CD4-positive, alpha-beta T cell treated with Interleukin-4 for 4 hours (primary cell): ENCODE measurements around the gene CLASRP.
"Not testable (repeated sequence)": the region's sequence is repeated elsewhere in the genome, so short reads cannot be mapped to it uniquely, and the experiment has no call there.

Experiments used
- DNase-seq: peaks from one replicate; pipeline ENCODE4 v3.0.0-alpha.2; 2020

CLASRP gene, protein sequence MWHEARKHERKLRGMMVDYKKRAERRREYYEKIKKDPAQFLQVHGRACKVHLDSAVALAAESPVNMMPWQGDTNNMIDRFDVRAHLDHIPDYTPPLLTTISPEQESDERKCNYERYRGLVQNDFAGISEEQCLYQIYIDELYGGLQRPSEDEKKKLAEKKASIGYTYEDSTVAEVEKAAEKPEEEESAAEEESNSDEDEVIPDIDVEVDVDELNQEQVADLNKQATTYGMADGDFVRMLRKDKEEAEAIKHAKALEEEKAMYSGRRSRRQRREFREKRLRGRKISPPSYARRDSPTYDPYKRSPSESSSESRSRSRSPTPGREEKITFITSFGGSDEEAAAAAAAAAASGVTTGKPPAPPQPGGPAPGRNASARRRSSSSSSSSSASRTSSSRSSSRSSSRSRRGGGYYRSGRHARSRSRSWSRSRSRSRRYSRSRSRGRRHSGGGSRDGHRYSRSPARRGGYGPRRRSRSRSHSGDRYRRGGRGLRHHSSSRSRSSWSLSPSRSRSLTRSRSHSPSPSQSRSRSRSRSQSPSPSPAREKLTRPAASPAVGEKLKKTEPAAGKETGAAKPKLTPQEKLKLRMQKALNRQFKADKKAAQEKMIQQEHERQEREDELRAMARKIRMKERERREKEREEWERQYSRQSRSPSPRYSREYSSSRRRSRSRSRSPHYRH

GRCh38 chr19:45038931-45039893, at the start of gene CLASRP:
Gene CLASRP, plus strand, starts transcription at chr19:45039045. Its CDS starts 1,168 bp downstream, at chr19:45040213.
- peak; percentile 82 for DNase-seq

DNA sequence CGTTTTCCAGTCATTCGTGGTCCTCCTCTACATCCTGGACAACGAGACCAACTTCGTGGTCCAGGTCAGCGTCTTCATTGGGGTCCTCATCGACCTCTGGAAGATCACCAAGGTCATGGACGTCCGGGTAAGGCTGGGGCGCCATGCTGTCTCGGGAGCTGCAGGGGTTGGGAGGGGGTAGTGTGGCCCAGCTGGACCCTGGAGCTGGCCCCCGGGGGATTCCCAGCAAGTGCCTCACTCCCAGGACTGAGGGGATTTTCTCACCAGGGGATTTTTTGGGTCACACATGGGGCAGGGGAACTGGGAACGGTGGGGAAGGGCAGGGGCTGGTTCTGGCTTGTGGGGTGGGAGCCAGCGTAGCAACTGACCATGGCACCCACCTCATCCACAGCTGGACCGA, 48.4 kb upstream of the CLASRP start:
- DNase-seq = no peak

- DNase-seq = no peak
Measured at GRCh38 chr19:44990966-44991365, 47.9 kb upstream of the CLASRP start.

- no peak for DNase-seq
Measured at GRCh38 chr19:44992336-44993163, 46.3 kb upstream of the CLASRP start.

DNA sequence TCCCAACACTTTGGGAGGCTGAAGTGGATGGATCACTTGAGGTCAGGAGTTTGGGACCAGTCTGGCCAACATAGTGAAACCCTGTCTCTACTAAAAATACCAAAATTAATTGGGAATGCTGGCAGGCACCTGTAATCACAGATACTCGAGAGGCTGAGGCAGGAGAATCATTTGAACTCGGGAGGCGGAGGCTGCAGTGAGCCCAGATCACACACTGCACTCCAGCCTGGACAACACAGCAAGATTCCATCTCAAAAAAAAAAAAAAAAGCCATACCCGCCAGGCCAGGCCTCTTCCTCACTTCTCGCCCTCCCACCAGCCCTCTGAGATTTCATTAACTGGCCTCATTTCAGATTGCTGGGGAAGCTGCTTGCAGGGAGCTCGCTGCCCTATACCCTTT, 45.3 kb upstream of the CLASRP start:
- DNase-seq = no peak

- DNase-seq = no peak
Measured at GRCh38 chr19:44993926-44994537, 44.8 kb upstream of the CLASRP start.

GRCh38 chr19:44998025-44998424, 40.8 kb upstream of the CLASRP start:
- no peak for DNase-seq

GRCh38 chr19:44999131-44999925, 39.5 kb upstream of the CLASRP start:
- not testable (repeated sequence) for DNase-seq

DNA sequence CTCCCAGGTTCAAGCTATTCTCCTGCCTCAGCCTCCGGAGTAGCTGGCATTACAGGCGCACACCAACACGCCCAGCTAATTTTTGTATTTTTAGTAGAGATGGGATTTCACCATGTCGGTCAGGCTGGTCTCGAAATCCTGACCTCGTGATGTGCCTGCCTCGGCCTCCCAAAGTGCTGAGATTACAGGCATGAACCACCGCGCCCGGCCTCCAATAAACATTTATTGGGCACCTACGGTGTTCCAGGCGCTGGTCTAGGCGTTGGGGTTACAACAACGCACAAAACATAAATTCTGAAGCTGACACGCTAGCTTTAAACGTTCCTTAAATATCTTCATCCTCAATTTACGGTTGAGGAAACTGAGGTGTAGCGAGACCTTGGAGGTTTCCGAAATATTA, 38.2 kb upstream of the CLASRP start:
- DNase-seq = not testable (repeated sequence)

- DNase-seq = peak; percentile 92
Measured at GRCh38 chr19:45001087-45001739, 37.6 kb upstream of the CLASRP start, which contains the start of gene RELB. Gene RELB, plus strand, starts transcription at chr19:45001464. Its CDS starts 116 bp downstream, at chr19:45001580.

DNA sequence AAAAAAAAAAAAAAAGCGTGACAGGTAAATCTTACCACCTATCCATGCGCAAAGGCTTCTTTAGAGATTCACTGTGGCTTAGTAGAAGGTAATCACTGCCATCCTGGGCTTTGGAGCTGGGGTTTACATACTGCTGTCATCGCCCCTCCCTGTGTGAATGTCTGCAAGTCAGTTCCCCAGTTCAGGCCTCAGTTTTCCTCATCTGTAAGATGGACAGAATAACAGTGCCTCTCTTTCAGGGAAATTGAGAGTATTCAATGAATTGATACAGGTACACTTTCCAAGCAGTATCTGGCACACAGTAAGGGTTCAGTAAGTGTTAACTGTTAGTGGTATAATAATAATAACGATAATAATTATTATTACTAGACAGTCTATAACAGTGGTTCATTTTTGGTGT, 35.4 kb upstream of the CLASRP start:
- DNase-seq = no peak

GRCh38 chr19:45005787-45006186, 33.1 kb upstream of the CLASRP start:
- DNase-seq = no peak

- DNase-seq = no peak
Measured at GRCh38 chr19:45008552-45008951, 30.3 kb upstream of the CLASRP start.

- DNase-seq = no peak
Measured at GRCh38 chr19:45009625-45010255, 29.1 kb upstream of the CLASRP start.

DNA sequence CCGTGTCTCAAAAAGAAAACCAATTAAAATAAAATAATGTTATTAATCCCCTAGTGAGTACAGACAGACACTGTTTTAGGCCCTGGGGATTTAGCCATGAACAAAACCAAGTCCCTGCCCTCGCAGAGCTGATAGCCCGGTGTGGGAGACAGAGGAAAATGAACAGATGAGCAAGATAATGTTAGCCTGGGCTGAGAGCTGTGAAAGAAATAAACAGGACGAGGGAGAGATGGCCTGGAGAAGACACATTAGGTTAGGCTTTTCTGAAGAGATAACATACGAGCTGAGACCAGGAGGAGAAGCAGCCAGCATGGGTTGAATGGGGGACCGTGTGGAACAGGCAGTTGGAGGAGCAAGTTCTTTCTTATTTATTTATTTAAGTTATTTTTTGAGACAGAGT, 28.5 kb upstream of the CLASRP start:
- no peak for DNase-seq

GRCh38 chr19:45011959-45012358, 26.9 kb upstream of the CLASRP start:
- no peak for DNase-seq

DNA sequence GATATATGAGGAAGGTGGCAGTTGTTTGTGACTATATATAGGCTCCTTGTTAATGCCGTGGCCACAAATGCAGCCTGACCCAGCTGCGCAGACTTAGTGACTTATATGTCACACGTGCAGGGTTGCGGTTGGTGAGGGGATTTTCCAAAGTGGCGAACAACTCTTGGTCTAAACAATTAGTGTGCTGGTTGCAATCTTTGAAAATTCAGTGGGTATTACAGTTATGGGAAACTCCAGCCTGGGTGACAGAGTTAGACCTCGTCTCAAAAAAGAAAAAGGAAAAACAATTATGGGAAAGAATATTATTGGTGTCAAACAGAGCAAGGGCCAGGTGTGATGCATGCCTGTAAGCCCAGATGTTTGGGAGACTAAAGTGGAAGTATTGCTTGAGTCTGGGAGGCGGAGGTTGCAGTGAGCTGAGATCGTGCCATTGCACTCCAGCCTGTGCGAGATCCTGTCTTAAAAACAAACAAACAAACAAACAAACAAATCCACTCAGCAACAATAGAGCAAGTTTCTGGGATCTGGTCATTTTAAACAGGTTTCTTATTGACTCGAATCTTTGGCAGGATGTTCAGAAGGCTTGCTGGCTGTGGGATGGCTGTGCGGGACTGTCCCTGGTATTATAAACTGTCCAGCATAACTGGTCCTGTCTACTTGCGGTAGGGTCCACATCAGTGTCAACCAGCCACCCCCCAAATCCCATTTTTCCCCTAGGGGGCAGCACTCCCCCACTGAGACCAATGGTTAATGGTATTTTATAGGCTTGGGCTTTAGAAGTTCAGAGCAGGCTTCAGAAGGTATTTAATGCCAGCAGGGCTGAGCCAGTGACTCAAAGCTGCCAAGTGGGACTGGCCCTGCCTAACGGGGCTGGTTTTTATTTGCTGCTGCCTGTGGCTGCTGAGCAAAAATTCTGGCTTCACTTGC, 22.2 kb upstream of the CLASRP start:
- DNase-seq = peak; percentile 92

GRCh38 chr19:45019187-45019586, 19.7 kb upstream of the CLASRP start:
- no peak for DNase-seq

DNA sequence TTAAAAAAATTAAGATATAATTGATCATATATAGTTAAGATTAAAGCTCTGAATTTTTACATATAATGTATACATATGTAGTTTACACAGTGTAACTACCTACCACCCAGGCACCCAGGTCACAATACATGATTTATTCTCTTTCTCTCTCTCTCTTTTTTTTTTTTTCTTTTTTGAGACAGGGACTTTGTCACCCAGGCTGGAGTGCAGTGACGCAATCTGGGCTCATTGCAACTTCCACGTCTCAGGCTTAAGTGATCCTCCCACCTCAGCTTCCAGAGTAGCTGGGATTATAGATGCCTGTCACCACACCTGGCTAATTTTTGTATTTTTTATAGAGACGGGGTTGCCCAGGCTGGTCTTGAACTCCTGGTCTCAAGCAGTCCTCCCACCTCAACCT, 18.8 kb upstream of the CLASRP start:
- DNase-seq = no peak
